ENCODE results near the gene PITHD1.
"Not testable (repeated sequence)": the region's sequence is repeated elsewhere in the genome, so short reads cannot be mapped to it uniquely, and the experiment has no call there.

PITHD1 gene

DNA sequence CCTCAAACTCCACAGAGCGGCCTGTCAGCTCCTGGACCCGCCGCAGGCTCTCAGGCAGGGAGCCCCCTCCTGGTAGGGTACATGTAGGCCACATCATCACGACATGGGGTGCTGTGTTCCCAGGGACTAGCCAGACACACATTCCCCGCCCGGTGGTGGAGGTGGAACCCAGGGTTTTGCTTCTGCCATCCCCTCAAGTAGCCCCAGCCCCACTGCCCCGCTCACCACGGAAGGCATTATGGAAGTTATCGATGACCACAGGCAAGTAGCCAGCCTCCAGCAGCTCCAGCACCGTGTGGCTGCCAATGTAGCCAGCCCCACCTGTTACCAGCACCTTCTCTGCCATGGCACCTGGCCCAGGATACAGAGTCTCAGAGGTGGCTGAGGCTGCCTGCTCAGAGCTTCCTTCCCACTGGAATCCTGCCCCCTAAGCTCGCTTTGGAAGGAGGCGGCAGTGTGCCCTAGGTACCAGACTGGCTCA is 20.5 kb downstream of the PITHD1 start:
- DNase-seq (ENCODE audit: low read depth in 2 of 2) = no peak

DNA sequence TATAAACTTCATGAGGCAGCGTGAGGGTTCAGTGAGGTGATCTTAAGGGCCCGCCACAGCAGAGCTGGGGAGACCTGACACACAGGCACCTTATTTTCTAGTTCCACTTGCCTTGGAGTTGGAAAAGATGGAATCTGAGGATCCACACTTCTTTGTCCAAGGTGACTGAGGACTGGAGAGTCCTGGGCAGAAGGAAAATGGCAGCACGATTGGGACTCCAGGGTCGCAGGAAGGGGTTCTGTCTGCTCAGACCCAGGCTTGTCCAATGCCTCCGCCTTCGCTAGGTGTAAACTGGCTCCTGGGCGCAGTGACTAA is 21.0 kb downstream of the PITHD1 start:
- no peak for DNase-seq (ENCODE audit: low read depth in 2 of 2)

DNA sequence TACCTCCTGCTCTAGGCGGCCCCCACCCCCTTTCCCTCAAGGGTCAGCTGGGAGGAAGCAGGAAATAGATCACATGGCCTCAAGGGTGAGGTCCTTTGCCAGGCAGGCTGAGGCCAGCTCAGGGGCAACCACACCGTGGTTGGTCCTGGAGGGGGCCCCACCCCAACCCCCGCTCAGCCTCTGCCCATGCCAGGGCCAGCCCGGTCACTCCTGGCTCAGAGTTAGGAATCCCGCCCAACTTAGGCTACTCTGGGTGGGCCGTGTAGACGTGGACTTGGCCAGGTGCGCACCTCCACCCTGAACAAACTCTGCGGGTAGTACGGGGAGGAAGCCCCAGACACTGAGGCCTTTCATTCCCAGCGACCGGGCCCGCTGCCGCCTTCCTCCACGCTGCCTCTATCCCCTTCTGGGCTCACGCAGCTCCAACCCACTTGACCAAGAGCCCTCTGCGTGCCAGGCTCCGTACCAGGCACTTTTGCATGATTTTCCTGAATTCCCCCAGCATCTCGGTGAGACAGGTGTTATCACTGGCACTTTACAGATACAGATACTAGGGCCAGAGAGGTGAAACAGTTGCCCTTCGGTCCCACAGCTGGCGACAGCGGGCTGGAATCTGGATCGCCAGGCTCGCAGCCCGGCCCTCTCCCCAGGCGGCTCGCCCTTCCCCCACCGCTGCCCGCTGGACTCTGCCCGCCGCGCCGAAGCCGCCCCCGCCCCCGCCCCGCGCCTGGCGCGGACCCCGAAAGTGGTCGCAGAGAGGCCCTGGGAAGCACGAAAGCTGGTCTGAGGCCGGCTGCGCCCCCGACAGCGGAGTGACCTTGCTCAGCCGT is 21.6 kb downstream of the PITHD1 start:
- DNase-seq (ENCODE audit: low read depth in 2 of 2) = no peak

DNA sequence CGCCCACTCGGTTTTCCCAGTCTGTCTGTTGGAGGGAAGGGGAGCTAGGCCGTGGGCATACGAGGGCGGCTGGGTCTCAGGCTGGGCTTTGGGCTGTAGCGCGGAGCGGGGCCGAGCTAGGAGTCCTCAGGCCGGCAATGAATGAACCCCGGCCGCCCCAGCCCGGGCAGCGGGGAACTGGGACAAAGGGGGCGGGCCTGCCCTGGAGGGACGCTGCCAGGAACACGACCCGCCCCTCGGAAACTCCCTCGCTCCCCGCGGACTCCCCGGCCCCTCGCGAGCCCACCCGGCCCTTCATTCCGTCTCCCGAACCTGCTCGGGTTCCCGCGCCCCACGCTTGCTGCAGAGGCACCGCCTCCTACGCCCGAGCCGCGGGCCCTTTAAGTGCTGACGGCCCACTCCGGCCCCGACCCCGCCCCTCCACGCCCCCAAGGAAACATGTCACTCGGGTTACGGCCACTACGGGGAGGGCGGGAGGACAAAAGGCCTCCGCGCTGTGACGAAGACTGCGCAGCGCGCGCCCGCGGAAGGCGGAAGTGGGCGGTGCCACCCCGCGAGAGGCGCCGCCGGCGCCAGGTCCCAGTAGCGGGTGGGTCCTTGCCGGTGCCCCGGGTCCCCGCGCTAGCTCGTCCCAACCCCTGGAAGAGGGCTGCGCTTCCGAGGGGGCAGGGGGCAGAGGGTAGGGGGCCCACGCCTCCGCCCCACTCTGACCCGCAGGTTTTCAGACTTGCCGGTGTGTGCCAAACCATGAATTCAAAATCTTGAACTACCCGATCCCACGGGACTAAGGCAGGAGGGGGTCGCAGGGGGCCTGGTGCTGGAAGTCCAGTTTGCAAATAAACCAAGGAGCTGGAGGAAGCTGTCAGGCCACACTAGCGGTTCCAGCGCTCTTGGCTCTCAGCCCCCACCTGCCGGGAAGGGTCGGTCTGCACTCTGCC is 22.5 kb downstream of the PITHD1 start, which contains the start of gene GALE:
Gene GALE (minus strand): TSS at position 355 of the 938 bp plus-strand sequence. CDS start 1,747 bp downstream, outside the sequence.
- peak; percentile 94 to 96 for DNase-seq (ENCODE audit: low read depth in 2 of 2)

DNA sequence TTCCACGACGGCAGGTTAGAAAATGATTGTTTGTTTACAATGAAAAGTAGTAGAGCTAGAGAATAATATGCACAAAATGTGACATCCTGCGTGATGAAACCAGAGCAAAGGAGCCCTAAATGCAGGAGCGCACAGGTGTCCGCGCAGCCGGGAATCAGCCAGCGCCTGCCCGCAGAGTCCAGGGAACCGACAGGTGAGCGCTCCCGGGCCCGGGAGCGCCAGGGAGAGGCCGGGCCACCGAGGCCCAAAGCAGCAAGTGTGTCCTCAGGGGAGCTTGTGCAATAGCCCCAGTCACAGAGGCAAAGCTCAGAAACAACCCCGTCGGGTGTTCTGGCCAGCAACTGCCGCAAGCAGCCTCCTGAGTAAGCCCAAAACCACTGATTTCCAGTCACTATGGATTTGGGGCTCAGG is 23.1 kb downstream of the PITHD1 start:
- no peak for DNase-seq (ENCODE audit: low read depth in 2 of 2)

DNA sequence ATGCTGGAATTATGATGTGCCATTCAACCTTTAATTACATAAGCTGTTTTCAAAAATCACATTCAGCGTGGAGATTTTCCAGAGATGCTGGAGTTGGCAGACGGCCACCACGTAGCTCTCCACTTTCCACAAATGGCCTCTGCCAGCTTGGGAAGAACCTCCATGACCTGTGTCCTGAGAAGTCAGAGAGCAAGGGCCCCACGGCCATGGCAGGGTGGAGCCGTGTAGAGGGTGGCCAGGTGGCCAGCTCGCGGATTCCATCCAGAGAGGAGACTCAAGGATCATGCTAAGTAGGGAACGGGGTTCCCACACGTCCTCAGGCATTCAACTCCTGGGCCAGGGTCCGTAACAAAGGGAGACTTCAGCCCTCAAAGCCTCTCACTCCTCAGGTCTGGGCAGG is 23.7 kb downstream of the PITHD1 start:
- DNase-seq (ENCODE audit: low read depth in 2 of 2) = no peak

DNA sequence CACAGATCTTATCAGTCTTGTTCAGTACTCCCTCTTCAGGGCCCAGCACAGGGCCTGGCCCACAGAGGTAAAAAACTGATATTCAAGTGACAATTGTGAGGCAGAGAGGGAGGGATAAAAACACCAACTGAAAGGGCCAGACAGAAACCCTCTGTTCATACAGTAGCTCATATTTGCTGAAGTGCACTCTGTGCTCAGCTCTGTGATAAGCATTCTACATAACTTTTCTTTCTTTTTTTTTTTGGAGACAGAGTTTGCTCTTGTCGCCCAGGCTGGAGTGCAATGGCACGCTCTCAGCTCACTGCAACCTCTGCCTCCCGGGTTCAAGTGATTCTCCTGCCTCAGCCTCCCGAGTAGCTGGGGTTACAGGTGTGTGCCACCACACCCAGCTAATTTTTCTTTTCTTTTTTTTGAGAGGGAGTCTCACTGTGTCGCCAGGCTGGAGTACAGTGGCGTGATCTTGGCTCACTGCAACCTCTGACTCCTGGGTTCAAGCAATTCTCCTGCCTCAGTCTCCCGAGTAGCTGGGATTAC is 24.7 kb downstream of the PITHD1 start:
- DNase-seq (ENCODE audit: low read depth in 2 of 2) = not testable (repeated sequence)

DNA sequence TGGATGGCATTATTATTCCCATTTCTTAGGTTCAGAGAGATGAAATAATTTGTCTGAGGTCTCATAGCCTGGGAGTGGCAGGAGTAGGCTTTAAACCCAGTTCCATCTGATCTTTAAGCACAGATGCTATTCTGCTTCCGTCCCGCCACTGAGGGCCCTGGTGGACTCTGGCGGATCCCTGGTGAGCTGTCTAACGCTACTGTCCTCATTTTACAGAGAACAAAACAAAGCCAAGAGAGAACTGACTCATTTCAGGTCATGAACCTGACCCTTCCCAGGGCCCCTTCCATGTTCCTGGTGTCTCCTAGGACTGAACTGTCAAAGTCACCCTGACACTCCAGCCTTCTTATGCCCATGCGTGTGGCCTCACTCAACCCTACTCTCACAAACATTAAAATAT is 25.5 kb downstream of the PITHD1 start:
- DNase-seq (ENCODE audit: low read depth in 2 of 2) = no peak

DNA sequence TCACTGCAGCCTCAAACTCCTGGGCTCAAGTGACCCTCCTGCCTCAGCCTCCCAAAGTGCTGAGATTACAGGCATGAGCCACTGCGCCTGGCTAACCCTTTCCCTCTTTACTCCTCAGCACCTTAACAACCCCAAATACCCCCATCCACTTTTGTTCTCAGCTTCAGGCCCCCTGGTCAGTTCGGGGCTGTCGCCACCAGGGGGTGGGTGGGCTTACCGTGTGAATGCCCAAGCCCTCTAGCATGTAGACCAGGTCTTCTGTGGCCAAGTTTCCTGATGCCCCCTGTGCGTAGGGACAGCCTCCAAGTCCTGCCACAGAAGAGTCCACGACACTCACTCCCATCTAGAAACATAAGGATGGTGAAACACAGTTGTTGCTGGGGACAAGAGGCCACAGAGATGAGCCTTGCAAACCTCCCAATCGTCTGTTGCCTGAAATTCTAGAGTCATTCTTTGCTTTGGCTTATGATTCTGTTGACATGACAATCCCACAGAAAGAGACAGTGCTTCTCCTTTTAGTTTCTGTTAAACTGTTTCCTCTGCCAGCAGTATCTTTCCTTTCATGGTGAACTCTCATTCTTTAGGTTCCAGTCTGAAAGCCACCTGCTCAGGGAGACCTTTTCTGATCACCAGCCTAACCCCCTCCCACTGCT is 26.1 kb downstream of the PITHD1 start:
- no peak for DNase-seq (ENCODE audit: low read depth in 2 of 2)

DNA sequence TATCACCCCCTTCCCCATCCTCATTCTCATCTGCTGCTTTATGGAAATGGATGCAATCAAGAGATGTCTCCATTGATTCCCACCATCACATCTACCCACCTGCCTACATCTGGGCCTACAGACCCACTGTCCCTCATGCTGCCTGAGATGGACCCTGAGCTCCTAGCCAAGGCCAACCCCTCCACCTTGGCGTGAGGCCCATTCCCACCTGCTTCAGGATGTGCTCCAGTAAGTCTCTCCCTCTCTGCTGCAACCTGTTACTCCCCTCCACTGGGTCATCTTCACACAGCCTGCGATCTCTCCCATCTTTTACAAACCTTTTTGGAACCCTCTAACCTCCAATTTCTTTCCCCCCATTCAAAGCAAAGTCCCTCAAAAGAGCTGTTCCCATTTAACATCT is 26.8 kb downstream of the PITHD1 start:
- no peak for DNase-seq (ENCODE audit: low read depth in 2 of 2)

DNA sequence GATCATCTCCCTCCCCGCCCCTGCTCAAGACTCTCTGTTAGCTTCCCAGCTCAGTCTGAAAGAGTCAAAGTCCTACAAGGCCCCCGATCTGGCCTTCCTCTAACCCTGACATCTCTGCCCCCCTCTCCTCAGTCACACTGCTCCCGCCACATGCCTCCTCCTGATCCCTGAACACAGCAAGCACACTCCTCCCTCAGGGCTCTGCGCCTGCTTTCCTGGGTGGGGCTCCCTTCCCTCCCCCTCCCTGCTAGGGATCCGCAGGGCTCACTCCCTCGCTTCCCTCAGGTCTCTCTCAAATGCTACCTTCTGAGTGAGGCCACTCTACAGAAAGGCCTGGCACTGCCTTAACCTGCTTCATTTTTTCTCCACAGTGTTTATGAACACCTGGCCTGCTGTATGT is 28.1 kb downstream of the PITHD1 start:
- no peak for DNase-seq (ENCODE audit: low read depth in 2 of 2)

DNA sequence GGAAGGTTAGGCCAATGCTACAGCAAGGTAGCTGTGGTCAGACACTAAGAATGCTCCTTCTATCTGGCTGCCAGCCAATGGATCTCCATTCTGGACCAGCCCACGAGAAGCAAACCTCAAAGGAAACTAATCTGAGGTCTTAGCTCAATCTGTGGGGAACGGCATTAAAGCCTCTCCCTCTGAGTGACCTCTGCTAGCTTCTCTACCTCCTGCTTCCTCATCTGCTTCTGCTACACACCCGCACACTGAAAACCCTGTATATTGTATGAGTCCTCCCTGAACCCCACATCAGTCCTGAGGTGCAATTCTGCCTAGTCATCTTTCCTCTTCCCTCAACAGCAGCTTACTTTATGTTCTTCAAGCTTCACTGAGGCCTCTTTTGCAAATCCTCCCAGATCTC is 29.2 kb downstream of the PITHD1 start:
- no peak for DNase-seq (ENCODE audit: low read depth in 2 of 2)

DNA sequence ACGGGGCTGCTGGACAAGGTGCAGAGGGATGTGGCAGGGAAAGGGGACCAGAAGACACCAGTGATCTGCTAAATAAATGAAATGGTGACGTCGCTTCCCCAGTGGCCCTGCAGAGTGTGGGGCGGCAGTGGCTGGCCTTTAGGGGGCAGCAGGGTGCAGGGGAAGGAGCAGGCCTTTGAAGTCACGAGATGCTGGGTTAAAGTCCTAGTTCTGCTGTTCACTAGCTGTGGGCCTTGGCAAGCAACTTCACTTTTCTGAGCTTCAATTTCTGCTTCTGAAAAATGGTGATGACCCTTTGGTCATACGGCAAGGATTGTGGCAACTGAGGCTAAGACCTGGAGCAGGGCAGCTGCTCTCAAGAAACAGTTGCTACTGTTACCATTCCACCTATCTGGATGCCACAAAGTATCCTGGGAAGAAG is 31.5 kb downstream of the PITHD1 start:
- peak; percentile 56 to 64 for DNase-seq (ENCODE audit: low read depth in 2 of 2)

DNA sequence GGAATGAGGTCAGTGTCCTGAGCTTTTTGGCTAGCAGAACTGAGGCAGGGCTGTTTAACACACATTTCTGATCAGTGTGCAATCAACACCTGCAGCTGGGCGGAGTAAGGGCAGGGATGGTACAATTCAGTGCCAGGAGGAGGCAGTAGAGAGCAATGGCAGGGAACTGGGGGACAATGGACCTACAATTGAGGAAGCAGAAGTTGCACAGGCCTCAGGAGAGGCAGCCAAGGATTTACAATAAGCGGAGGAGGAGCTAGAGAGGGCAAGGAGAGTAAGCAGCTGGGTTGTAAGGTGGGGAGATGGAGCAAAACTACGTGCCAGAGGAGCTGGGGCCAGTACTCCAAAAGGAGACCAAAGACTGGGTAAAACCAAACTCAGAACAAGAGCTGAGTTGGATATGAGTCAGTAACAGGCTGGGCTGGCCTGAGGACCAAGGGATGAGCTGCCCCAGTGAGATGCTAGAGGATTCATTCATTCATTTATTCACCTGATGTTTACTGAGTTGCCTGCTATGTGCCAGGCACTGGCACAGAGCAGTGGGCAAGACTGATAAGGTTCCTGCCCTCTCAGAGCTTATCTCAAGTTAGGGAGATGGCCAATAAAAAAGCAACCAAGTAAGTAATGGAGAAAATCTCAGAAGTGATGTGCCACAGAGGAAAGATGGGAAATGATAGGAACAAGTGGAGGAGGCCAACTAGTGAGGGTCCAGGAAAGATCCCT is 32.8 kb downstream of the PITHD1 start:
- no peak for DNase-seq (ENCODE audit: low read depth in 2 of 2)

DNA sequence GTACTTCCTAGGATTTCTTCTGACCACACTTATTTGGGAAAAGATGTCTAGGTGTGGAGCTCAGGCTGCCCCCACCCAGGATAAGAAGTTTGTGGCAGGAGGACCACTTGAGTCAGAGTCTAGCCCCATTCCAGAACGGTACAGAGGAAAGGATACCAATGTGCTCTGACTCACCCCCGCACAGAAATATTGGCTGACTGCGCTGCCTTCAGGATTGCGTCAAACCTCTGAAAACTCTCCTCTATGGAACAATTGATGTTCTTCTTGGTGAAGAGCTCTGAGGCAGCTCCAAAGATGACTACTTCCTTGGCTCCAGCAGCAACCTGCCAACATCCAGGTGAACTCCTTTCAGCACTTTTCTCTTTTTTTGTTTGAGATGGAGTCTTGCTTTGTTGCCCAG is 35.8 kb downstream of the PITHD1 start:
- no peak for DNase-seq (ENCODE audit: low read depth in 2 of 2)

DNA sequence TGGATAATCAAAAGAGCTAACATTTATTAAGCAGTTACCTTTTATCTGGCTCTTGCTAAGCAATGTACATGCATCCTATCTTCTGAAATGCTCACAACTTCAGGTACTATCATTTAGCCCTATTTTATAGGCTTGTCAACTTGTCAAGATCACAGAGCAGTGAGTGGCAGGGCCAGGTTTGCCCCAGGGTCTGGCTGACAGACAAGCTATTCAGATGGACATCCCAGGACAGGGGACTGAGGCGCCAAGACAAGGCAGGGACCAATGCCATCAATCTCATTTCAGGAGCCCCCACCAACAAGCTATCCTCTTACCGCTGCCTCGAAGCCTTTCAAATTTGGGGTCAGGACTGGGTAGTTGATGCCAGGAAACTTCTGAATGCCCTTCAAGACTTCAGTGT is 38.1 kb downstream of the PITHD1 start:
- no peak for DNase-seq (ENCODE audit: low read depth in 2 of 2)

DNA sequence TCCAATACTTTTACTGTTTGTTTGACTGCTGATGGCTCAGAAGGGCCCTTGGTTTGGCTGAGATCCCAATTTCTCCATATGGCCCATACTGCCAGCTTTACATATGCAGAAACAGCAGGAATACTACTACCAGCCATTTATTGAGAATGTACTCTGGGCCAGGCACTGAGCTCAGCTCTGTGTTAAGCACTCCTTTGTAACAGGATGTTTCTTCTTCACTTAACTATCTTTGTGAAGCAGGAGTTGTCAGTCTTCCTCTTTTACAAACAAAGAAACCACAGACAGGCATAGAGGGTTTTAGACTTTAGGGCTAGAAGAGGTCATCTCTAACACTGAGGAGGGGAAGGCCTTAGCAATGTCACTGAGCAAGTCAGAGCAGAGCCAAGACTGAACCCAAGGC is 38.7 kb downstream of the PITHD1 start:
- DNase-seq (ENCODE audit: low read depth in 2 of 2) = no peak

DNA sequence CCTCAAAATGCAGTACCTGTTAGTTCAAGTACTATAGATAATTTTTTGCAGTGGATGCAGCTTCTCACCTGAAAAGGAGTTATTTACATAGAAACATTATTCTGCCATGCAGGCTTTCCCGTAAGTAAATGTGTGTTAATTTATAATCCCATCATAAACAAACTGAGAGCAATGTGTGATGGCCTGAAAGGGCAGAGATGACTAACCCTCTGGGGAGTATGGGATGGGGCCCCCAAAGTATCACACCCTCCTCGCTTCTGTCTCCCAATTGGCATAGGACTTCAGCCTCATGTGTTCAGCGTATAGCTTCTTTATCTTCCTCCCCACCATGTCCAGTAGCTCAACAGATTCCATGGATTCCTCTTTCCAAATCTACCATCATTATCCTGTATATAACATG is 39.4 kb downstream of the PITHD1 start:
- DNase-seq (ENCODE audit: low read depth in 2 of 2) = no peak

DNA sequence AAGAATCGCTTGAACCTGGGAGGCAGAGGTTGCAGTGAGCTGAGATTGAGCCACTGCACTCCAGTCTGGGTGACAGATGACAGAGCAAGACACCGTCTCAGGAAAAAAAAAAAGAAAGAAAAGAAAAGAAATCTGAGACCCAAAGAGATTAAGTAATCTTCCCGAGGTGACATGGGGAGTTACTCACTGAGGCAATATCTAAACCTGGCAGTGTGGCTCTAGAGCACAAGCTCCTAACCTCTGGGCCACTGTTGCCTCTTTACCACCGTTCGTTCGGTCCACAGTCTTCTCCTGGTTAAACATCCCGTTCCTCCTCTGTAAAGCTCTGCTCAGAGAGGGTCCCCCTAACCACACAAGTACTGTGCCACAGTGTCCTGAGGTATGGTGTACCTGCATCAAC is 45.5 kb downstream of the PITHD1 start:
- no peak for DNase-seq (ENCODE audit: low read depth in 2 of 2)

DNA sequence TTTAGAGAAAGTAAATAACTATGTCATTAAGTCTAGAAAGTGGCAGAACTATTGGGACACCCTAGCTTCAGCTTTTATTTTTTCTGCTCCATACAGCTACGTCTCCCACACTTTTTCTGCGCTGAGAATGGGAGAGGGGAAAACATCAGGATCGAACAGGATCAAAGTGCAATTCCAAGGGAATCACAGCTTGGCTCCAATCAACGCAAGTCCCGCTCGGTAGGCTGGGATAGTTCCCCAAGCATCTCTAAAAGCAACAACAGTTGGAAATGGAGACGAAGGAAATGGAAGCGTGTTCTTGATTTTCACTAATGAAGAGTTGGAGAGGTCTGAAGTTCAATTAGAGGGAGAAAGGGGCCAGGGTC is 46.5 kb downstream of the PITHD1 start:
- no peak for DNase-seq (ENCODE audit: low read depth in 2 of 2)

DNA sequence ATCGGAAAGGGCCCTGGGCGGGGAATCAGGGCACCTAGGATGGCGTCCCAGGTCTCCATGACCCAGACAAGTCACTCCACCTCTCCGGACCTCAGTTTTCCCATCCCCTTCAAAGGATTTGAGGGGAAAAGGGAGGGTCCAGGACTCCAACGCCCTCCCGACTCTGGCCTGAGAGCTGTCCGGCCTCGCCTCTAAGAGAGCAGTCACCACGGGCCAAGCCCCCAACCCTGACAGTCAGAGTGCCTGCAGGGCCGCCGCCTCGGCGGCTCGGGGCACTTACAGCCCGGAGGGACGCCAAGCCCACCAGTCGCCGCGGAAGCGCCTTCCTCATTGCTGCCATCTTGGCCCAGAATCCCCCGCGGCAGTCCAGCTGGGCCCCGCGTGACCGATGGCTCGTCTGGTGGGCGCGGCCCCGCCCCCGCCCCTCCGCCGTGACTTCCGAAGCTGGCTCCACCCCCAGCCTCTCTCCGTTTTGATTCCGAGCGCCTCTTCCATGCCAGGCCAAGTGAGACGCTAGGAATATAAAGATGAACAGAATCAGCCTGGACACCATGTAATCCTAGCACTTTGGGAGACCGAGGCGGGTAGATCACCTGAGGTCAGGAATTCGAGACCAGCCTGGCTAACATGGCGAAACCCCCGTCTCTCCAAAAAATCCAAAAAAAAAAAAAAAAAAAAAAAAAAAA is 47.0 kb downstream of the PITHD1 start, which contains the start of gene HMGCL:
Gene HMGCL (minus strand): TSS at position 354 of the 686 bp plus-strand sequence. CDS start 14 bp downstream, at position 340.
- DNase-seq (ENCODE audit: low read depth in 2 of 2) = peak; percentile 76 to 80

Data from stimulated activated CD8-positive, alpha-beta memory T cell treated with anti-CD3 and anti-CD28 coated beads, Interleukin-7, amount 100 ng/mL, for 1 hour (primary cell).